Activated B cell treated with CpG ODN at 0.5 μM for 24 hours (primary cell): ENCODE measurements around the gene PRAC2. TPM values are rescaled to one million over a fixed set of nuclear protein-coding genes. Genes with fewer than 3 reads are reported as not detected.

Experiments used
- ATAC-seq: fragments of 200-7000 bp; cut with Tn5 transposase; one replicate; pipeline ENCODE4 v1.10.0; 2021; ENCODE audit warnings: low read depth, mild to moderate bottlenecking, moderate library complexity
- CTCF ChIA-PET: fragments of 350-600 bp; sonication (Branson Sonifier 250); formaldehyde crosslinking; loops from one replicate; lab custom pipeline; 2021; ENCODE audit warnings: antibody characterized with exemption; lab: Charles Lee
- POLR2A ChIA-PET: fragments of 350-600 bp; sonication (Branson Sonifier 250); formaldehyde crosslinking; loops from one replicate; lab custom pipeline; 2021; ENCODE audit warnings: antibody characterized with exemption; lab: Charles Lee
- DNase-seq: peaks from one replicate; pipeline ENCODE4 v3.0.0; 2022
- H3K27ac Mint-ChIP-seq: one replicate; pipeline ENCODE4 v1.8.0; 2020; ENCODE audit warnings: mixed read lengths
- H3K27me3 Mint-ChIP-seq: one replicate; pipeline ENCODE4 v1.8.0; 2021; ENCODE audit warnings: mixed read lengths
- H3K36me3 Mint-ChIP-seq: one replicate; pipeline ENCODE4 v1.8.0; 2021; ENCODE audit warnings: low read depth, mixed read lengths
- H3K4me1 Mint-ChIP-seq: one replicate; pipeline ENCODE4 v1.8.0; 2021; ENCODE audit warnings: mixed read lengths
- H3K4me3 Mint-ChIP-seq: one replicate; pipeline ENCODE4 v1.8.0; 2020; ENCODE audit warnings: mild to moderate bottlenecking, mixed read lengths
- H3K9me3 Mint-ChIP-seq: one replicate; pipeline ENCODE4 v1.8.0; 2020; ENCODE audit warnings: mixed read lengths
- CTCF ChIP-seq: fragments of 200-600 bp; IDR thresholded peaks from one replicate; pipeline ENCODE4 v1.8.0; 2022; ENCODE audit warnings: antibody characterized with exemption, mild to moderate bottlenecking
- intact Hi-C: fragments of 100-400 bp; cut with micrococcal nuclease; formaldehyde crosslinking; loops from one replicate; pipeline ENCODE4 v1.15.1; 2024
- total RNA-seq: library from RNA; stranded (reverse); gene quantifications from 2 replicates; pipeline ENCODE4 v1.2.3, GENCODE V29; 2022

PRAC2 gene
- total RNA-seq, 1 donor from 2014 or later, result not detected

DNA sequence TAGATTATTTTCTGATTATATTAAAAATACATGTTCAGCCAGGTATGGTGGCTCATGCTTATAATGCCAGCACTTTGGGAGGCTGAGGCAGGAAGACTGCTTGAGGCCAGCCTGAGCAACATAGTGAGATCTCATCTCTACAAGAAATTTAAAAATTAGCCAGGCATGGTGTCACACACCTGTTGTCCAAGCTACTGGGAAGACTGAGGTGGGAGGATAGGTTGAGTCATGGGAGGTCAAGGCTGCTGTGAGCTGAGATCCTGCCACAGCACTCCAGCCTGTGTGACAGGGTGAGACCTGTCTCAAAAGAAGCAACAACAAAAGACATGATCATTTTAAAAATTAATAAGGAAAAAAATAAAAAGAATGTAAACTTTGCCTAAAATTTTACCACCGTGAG, 41.4 kb upstream of the PRAC2 start:
- DNase-seq, result no peak
- H3K27me3 Mint-ChIP-seq, result peaks cover 37% of the 10 kb centered on the region
- no peaks in the 10 kb centered on the region for H3K36me3 Mint-ChIP-seq
- POLR2A ChIA-PET, result no interaction called here
- no peak for TF ChIP-seq CTCF
- no peak overlapping the region for H3K27ac Mint-ChIP-seq
- H3K4me1 Mint-ChIP-seq, result peaks cover 2% of the 10 kb centered on the region
- CTCF ChIA-PET, result interaction anchor here (6.6 kb wide), 1 partner anchor 197 kb away, joined by 101 read pairs; no protein-coding TSS in a partner anchor
- intact Hi-C loops, result no loop called here
- H3K4me3 Mint-ChIP-seq, result no peak overlapping the region
- no peaks in the 10 kb centered on the region for H3K9me3 Mint-ChIP-seq
- ATAC-seq, result no peak

DNA sequence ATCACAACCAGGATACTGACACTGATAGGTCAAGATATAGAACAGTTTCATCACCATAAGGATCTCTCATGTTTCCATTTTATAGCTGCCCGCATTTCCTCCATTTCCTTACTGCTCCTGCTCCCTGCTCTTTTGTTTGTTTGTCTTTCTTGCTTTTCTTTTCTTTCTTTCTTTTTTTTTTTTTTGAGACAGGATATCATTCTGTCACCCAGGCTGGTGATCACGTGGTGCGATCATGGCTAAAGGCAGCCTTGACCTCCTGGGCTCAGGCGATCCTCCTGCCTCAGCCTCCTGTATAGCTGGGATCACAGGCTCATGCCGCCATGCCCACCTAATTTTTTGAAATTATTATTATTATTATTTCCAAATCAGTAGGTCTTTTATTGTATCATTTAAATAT, 32.3 kb upstream of the PRAC2 start:
- no peak for TF ChIP-seq CTCF
- CTCF ChIA-PET, result no interaction called here

DNA sequence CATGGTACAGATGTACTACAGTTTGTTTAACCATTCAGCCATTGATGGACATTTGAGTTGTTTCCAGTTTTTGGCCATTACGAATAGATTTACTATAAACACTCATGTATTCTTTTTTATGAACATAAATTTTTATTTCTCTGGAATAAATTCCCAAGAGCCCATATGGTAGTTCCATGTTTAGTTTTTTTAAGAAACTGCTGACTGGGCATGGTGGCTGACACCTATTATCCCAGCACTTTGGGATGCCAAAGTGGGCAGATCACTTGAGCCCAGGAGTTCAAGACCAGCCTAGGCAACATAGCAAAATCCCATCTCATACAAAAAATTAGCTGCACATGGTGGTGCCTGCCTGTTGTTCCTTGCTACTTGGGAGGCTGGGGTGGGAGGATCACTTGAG, 30.9 kb upstream of the PRAC2 start:
- H3K36me3 Mint-ChIP-seq, result no peaks in the 10 kb centered on the region
- POLR2A ChIA-PET, result no interaction called here
- ATAC-seq (no peak), DNase-seq (no peak)
- intact Hi-C loops, result no loop called here
- no peak overlapping the region for H3K27ac Mint-ChIP-seq
- CTCF ChIA-PET, result no interaction called here
- peaks cover 24% of the 10 kb centered on the region for H3K27me3 Mint-ChIP-seq
- H3K4me3 Mint-ChIP-seq, result no peak overlapping the region
- TF ChIP-seq CTCF, result no peak
- H3K4me1 Mint-ChIP-seq, result no peaks in the 10 kb centered on the region
- H3K9me3 Mint-ChIP-seq, result peaks cover 4% of the 10 kb centered on the region

More for the DNA sequence above, 32.3 kb upstream of the PRAC2 start:
- ATAC-seq (no peak), DNase-seq (no peak)
- Mint-ChIP-seq H3K27me3 (peaks cover 14% of the 10 kb centered on the region), H3K27ac (no peak overlapping the region), H3K9me3 (peaks cover 4% of the 10 kb centered on the region), H3K4me3 (no peak overlapping the region), H3K4me1 (no peaks in the 10 kb centered on the region), H3K36me3 (no peaks in the 10 kb centered on the region)
- intact Hi-C loops, result no loop called here
- POLR2A ChIA-PET, result no interaction called here

GRCh38 chr17:48693178-48693577, 29.8 kb upstream of the PRAC2 start:
- intact Hi-C loops, result no loop called here
- ATAC-seq (no peak), DNase-seq (no peak)
- ChIA-PET POLR2A (no interaction called here), CTCF (no interaction called here)
- Mint-ChIP-seq H3K36me3 (no peaks in the 10 kb centered on the region), H3K4me1 (no peaks in the 10 kb centered on the region), H3K9me3 (peaks cover 4% of the 10 kb centered on the region), H3K4me3 (no peak overlapping the region), H3K27me3 (peaks cover 32% of the 10 kb centered on the region), H3K27ac (no peak overlapping the region)
- no peak for TF ChIP-seq CTCF

DNA sequence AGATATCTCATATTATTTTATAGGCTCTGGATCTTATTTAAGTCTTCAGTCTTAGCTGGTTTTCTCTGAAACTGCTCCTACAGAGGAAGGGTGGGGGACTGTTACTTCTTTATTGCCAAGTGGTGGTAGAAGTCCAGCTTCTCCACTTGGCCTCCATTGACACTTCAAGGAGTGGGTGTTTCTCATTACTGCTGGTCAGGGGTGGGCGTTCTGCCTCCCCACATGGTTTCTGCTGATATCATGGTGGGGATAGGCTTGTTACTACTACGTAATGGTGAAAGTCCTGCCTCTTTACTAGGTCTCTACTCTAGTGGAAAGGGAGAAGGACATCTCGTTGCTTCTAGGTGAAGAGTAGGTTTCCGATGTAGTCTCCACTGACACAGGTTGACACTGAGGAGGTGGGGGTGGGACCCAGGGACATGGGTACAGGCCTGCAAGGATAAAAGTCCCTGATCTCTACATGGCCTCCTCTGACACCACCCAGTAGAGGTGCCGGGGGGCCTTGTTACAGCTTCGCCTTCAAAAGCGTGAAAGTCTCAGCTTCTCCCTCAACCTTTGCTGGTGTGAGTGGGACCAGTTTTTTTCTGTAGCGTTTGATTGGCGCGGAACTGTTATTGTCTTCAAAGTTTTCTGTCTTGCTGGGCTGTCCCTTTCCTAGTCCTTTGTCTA, 21.0 kb upstream of the PRAC2 start:
- Mint-ChIP-seq H3K9me3 (no peaks in the 10 kb centered on the region), H3K36me3 (no peaks in the 10 kb centered on the region), H3K27me3 (peaks cover 47% of the 10 kb centered on the region), H3K4me3 (no peak overlapping the region), H3K4me1 (no peaks in the 10 kb centered on the region), H3K27ac (no peak overlapping the region)
- no peak for TF ChIP-seq CTCF
- intact Hi-C loops, result no loop called here
- no peak for DNase-seq
- no peak for ATAC-seq
- CTCF ChIA-PET, result no interaction called here
- POLR2A ChIA-PET, result no interaction called here
